Measurements from ENCODE around the gene TSHZ1.

The TSHZ1 gene

DNA sequence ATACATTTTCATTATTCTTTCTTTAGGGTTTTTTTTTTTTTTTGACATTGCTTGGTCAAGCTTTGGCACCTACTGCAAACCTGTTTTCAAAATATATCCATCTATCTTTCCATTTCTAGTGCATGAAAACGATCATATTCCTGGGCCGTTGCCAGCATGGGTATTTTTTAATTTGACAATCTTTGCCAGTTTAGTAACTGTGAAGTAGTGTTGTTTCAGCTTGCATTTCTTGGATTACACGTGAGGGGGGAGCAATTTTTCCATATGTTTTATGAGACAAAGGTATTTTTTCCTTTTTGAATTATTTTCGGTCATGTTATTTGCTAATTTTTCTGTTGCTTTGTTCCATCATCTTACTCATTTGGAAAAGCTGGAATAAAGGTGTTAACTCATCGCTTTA, 40.9 kb downstream of the TSHZ1 start:
- POLR2A ChIA-PET = no interaction called here
- no peak for DNase-seq (ENCODE audit: extremely low spot score)
- TF ChIP-seq BHLHE40 (IDR thresholded peaks at IDR 0.05; ENCODE audit: borderline replicate concordance) (no peak), FOXA1 (IDR thresholded peaks at IDR 0.05) (no peak), SP1 (IDR thresholded peaks at IDR 0.05) (no peak), L3MBTL2 (conservative IDR thresholded peaks at IDR 0.05) (no peak), ELF4 (IDR thresholded peaks at IDR 0.05) (no peak), HDGF (IDR thresholded peaks at IDR 0.05; ENCODE audit: borderline replicate concordance) (no peak), NFRKB (IDR thresholded peaks at IDR 0.05) (no peak), FOXM1 (IDR thresholded peaks at IDR 0.05; ENCODE audit: borderline replicate concordance) (no peak), ARNT (IDR thresholded peaks at IDR 0.05) (no peak), TARDBP (IDR thresholded peaks at IDR 0.05) (no peak), CTBP1 (IDR thresholded peaks at IDR 0.05; ENCODE audit: borderline replicate concordance) (no peak), ZNF384 (IDR thresholded peaks at IDR 0.05) (no peak)
- TF ChIP-seq, protein P1, sequence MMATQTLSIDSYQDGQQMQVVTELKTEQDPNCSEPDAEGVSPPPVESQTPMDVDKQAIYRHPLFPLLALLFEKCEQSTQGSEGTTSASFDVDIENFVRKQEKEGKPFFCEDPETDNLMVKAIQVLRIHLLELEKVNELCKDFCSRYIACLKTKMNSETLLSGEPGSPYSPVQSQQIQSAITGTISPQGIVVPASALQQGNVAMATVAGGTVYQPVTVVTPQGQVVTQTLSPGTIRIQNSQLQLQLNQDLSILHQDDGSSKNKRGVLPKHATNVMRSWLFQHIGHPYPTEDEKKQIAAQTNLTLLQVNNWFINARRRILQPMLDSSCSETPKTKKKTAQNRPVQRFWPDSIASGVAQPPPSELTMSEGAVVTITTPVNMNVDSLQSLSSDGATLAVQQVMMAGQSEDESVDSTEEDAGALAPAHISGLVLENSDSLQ (IDR thresholded peaks at IDR 0.05) = no peak
- CTCF ChIA-PET = interaction anchor here (0.6 kb wide), 1 partner anchor 8 kb away, joined by 3 read pairs; no protein-coding TSS in a partner anchor

DNA sequence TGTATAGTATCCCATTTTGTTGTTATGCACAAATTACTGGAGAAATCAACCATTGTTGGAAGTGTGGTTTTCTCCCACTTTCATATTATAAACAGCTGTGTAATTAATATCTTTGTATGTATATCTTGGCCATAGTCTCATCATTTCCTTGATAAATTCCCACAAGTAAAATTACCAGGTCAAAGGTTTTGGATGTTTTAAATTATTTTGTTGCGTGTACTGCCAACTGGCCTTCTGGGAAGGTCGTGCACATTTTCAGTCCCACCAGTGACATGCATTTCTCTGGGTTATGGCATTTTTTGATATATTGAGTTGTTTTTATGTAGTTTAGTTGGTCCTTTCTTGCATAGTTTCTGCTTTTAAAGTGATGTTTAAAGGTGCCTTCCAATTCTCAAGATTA, 41.5 kb downstream of the TSHZ1 start:
- ChIA-PET POLR2A (no interaction called here), CTCF (interaction anchor here (0.6 kb wide), 1 partner anchor 7 kb away, joined by 3 read pairs; no protein-coding TSS in a partner anchor)
- TF ChIP-seq L3MBTL2 (conservative IDR thresholded peaks at IDR 0.05) (no peak), ZNF384 (IDR thresholded peaks at IDR 0.05) (no peak), TARDBP (IDR thresholded peaks at IDR 0.05) (no peak)
- TF ChIP-seq, protein P1 (IDR thresholded peaks at IDR 0.05) = no peak
- DNase-seq (ENCODE audit: extremely low spot score) = no peak

DNA sequence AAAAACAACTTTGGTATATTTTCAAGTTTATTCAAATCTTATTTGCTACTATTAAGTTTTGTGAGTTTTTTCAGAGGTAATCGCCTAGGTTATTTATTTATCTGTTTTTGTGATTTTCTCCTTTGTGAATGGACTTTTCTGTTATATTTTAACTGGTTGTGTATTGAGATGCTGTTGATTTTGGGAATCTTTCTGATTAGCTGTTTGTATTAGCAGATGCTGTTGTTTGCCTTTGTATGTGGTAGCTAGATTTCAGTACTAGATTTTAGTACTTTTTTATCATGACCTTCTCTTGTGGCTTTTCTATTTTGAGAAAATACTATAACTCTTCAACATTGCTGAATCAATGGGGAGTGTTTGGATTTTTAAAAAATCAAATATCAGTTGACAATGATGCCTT, 42.4 kb downstream of the TSHZ1 start:
- no peak for DNase-seq (ENCODE audit: extremely low spot score)
- CTCF ChIA-PET = no interaction called here

DNA sequence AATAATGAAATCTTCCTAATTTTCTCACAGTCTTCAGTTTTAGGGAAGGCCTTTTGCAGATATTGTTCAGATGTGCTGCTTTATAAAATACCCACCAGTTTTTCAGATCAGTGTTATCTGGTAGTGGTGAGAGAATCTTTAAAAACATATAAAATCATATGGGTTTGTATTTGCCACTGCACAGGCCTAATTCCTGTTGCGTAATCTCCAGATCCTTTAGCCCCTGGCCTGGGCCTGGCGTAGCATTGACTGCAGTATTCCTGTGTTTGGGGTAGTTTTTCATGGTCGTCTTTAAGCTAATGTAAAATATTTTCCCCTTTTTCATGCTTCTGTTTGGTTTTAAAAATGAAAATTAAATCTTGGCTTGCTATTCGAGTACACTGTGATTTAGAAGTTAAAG, 43.2 kb downstream of the TSHZ1 start:
- TF ChIP-seq ARNT (IDR thresholded peaks at IDR 0.05) (no peak), NFRKB (IDR thresholded peaks at IDR 0.05) (no peak), SUZ12 (IDR thresholded peaks at IDR 0.05) (no peak), ZNF384 (IDR thresholded peaks at IDR 0.05) (no peak), SP1 (IDR thresholded peaks at IDR 0.05) (no peak), HDGF (IDR thresholded peaks at IDR 0.05; ENCODE audit: borderline replicate concordance) (no peak), FOXA1 (IDR thresholded peaks at IDR 0.05) (no peak), FOXK2 (IDR thresholded peaks at IDR 0.05) (no peak)
- TF ChIP-seq, protein P1 (IDR thresholded peaks at IDR 0.05) = no peak
- ChIA-PET CTCF (no interaction called here), POLR2A (no interaction called here)
- DNase-seq (ENCODE audit: extremely low spot score) = no peak

More for the DNA sequence above, 42.4 kb downstream of the TSHZ1 start:
- TF ChIP-seq FOXA1 (IDR thresholded peaks at IDR 0.05) = no peak
- TF ChIP-seq CTBP1 (IDR thresholded peaks at IDR 0.05; ENCODE audit: borderline replicate concordance) = no peak
- no peak for TF ChIP-seq TARDBP (IDR thresholded peaks at IDR 0.05)
- TF ChIP-seq FOXK2 (IDR thresholded peaks at IDR 0.05) = no peak
- TF ChIP-seq SUZ12 (IDR thresholded peaks at IDR 0.05) = no peak
- no peak for TF ChIP-seq FOXM1 (IDR thresholded peaks at IDR 0.05; ENCODE audit: borderline replicate concordance)
- TF ChIP-seq ARNT (IDR thresholded peaks at IDR 0.05) = no peak
- no peak for TF ChIP-seq LEF1 (IDR thresholded peaks at IDR 0.05; ENCODE audit: borderline replicate concordance)
- TF ChIP-seq L3MBTL2 (conservative IDR thresholded peaks at IDR 0.05) = no peak
- no peak for TF ChIP-seq HDGF (IDR thresholded peaks at IDR 0.05; ENCODE audit: borderline replicate concordance)
- TF ChIP-seq NFRKB (IDR thresholded peaks at IDR 0.05) = no peak
- TF ChIP-seq BHLHE40 (IDR thresholded peaks at IDR 0.05; ENCODE audit: borderline replicate concordance) = no peak
- POLR2A ChIA-PET = no interaction called here

DNA sequence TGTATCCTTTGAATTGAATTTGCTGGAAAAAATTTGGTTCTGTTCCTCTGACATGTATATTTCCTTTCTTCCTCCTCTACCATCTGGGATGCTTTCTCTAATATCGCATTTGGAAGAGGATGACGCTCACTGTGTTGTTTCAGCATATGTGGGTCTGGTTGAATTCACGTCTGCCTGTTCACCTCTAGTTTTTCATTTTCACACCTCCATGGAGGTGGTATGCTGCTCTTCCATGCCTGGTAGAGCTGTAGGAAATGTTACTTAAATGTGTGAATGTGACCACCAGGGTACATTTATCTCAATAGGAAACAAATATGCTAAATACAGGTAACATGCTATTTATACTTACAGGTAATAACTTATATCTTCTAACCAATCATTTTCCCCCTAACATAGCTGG, 44.5 kb downstream of the TSHZ1 start:
- POLR2A ChIA-PET = no interaction called here
- TF ChIP-seq ARNT (IDR thresholded peaks at IDR 0.05) = no peak
- TF ChIP-seq, protein P1 (IDR thresholded peaks at IDR 0.05) = no peak
- no peak for DNase-seq (ENCODE audit: extremely low spot score)
- CTCF ChIA-PET = no interaction called here

DNA sequence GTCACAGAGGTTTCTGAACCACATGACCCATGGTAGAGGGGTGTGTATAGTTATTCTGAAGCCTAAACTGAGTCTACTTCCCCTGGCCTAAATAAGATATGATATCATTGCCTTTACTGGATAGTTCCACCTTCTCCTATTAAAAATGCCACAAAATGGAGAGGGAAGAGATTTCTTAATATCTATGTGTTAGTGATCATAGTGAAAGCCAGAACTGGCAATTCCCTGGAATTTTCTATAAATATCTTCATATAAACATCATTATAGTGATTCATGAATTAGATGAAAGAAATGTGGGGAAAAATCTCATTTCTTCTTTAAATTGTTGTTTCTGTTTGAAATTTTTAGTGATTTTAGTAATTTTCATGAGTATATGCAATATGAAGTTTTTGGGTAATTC, 45.8 kb downstream of the TSHZ1 start:
- TF ChIP-seq BHLHE40 (IDR thresholded peaks at IDR 0.05; ENCODE audit: borderline replicate concordance) = no peak
- no peak for TF ChIP-seq FOXK2 (IDR thresholded peaks at IDR 0.05)
- TF ChIP-seq ELF4 (IDR thresholded peaks at IDR 0.05) = no peak
- no peak for TF ChIP-seq SP1 (IDR thresholded peaks at IDR 0.05)
- no peak for TF ChIP-seq LEF1 (IDR thresholded peaks at IDR 0.05; ENCODE audit: borderline replicate concordance)
- TF ChIP-seq L3MBTL2 (conservative IDR thresholded peaks at IDR 0.05) = no peak
- no peak for TF ChIP-seq ZNF384 (IDR thresholded peaks at IDR 0.05)
- TF ChIP-seq FOXM1 (IDR thresholded peaks at IDR 0.05; ENCODE audit: borderline replicate concordance) = no peak
- TF ChIP-seq CTBP1 (IDR thresholded peaks at IDR 0.05; ENCODE audit: borderline replicate concordance) = no peak
- TF ChIP-seq TARDBP (IDR thresholded peaks at IDR 0.05) = no peak
- TF ChIP-seq, protein P1 (IDR thresholded peaks at IDR 0.05) = no peak
- no peak for TF ChIP-seq ARNT (IDR thresholded peaks at IDR 0.05)
- TF ChIP-seq SUZ12 (IDR thresholded peaks at IDR 0.05) = no peak
- no peak for TF ChIP-seq HDGF (IDR thresholded peaks at IDR 0.05; ENCODE audit: borderline replicate concordance)
- no peak for TF ChIP-seq FOXA1 (IDR thresholded peaks at IDR 0.05)
- TF ChIP-seq NFRKB (IDR thresholded peaks at IDR 0.05) = no peak
- ChIA-PET CTCF (no interaction called here), POLR2A (no interaction called here)
- no peak for DNase-seq (ENCODE audit: extremely low spot score)

All from HEK293T (cell line).